Lower leg skin (tissue), 3 donors: ENCODE measurements around the gene UGDH.

Experiments used
- CTCF ChIP-seq, 3 donors: fragments of 450-650 bp; IDR thresholded peaks; one replicate each; pipeline ENCODE4 v1.5.1; 2016; ENCODE audit warnings: antibody characterized with exemption in 3 of 3, mild to moderate bottlenecking in 3 of 3, moderate library complexity in 2 of 3
- POLR2A ChIP-seq, 2 donors: fragments of 450-650 bp; IDR thresholded peaks; one replicate each; pipeline ENCODE4 v1.6.1; 2016 to 2017; ENCODE audit warnings: antibody characterized with exemption in 2 of 2, mild to moderate bottlenecking in 1 of 2, moderate library complexity in 1 of 2

DNA sequence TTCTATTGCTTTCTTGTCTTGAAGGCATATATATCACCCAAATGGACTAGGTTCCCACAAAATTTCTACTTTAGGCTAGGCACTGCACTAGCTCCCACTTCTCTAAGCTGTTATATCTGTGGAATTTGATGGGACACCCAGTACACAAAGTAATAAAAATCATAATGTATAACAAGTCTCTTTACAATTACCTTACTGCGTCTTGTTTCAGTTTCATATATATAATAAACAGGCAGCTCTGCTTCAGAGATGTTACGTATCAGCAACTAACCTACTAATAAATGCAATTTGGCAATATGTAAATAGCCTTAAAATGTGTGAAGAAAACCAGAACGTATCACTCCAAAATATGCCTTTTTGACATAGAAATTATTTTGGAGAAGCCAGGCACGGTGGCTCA lies 42.0 kb upstream of the UGDH start:
- TF ChIP-seq CTCF (IDR thresholded peaks at IDR 0.05) (no peak), POLR2A (IDR thresholded peaks at IDR 0.05) (no peak)
